ENCODE data around the gene GNRHR.

DNA sequence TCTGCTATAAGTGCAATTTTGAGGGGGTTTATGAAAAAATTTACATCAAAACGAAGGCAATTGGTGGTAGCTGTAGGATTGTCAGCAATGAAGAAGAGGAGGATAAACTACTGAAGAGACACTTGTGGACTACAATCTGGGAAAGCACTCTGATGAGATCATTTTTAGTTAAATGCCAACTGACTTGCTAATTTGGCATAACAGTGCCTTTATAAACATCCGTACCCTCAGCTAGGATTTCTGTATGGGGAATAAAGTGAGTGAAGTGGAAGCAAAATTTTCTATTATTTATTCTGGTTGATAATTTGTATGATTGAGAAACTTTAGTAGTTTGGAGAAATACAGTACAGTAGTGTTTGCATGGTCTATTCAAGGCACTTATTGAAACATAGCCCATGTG, 11.2 kb upstream of the GNRHR start:
- TF ChIP-seq, protein P1, sequence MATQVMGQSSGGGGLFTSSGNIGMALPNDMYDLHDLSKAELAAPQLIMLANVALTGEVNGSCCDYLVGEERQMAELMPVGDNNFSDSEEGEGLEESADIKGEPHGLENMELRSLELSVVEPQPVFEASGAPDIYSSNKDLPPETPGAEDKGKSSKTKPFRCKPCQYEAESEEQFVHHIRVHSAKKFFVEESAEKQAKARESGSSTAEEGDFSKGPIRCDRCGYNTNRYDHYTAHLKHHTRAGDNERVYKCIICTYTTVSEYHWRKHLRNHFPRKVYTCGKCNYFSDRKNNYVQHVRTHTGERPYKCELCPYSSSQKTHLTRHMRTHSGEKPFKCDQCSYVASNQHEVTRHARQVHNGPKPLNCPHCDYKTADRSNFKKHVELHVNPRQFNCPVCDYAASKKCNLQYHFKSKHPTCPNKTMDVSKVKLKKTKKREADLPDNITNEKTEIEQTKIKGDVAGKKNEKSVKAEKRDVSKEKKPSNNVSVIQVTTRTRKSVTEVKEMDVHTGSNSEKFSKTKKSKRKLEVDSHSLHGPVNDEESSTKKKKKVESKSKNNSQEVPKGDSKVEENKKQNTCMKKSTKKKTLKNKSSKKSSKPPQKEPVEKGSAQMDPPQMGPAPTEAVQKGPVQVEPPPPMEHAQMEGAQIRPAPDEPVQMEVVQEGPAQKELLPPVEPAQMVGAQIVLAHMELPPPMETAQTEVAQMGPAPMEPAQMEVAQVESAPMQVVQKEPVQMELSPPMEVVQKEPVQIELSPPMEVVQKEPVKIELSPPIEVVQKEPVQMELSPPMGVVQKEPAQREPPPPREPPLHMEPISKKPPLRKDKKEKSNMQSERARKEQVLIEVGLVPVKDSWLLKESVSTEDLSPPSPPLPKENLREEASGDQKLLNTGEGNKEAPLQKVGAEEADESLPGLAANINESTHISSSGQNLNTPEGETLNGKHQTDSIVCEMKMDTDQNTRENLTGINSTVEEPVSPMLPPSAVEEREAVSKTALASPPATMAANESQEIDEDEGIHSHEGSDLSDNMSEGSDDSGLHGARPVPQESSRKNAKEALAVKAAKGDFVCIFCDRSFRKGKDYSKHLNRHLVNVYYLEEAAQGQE (IDR thresholded peaks at IDR 0.05), result no peak
- TF ChIP-seq, protein P2, sequence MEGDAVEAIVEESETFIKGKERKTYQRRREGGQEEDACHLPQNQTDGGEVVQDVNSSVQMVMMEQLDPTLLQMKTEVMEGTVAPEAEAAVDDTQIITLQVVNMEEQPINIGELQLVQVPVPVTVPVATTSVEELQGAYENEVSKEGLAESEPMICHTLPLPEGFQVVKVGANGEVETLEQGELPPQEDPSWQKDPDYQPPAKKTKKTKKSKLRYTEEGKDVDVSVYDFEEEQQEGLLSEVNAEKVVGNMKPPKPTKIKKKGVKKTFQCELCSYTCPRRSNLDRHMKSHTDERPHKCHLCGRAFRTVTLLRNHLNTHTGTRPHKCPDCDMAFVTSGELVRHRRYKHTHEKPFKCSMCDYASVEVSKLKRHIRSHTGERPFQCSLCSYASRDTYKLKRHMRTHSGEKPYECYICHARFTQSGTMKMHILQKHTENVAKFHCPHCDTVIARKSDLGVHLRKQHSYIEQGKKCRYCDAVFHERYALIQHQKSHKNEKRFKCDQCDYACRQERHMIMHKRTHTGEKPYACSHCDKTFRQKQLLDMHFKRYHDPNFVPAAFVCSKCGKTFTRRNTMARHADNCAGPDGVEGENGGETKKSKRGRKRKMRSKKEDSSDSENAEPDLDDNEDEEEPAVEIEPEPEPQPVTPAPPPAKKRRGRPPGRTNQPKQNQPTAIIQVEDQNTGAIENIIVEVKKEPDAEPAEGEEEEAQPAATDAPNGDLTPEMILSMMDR (IDR thresholded peaks at IDR 0.05; ENCODE audit: low read depth, low read length, missing input control), result no peak
- TF ChIP-seq GABPA (IDR thresholded peaks at IDR 0.05 in 1 of 2, conservative IDR thresholded peaks at IDR 0.05 in 1 of 2), result no peak
- TF ChIP-seq, protein P3, sequence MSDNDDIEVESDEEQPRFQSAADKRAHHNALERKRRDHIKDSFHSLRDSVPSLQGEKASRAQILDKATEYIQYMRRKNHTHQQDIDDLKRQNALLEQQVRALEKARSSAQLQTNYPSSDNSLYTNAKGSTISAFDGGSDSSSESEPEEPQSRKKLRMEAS (IDR thresholded peaks at IDR 0.05), result no peak
- no peak for TF ChIP-seq RAD21 (IDR thresholded peaks at IDR 0.05)
- no peak for TF ChIP-seq SP1 (IDR thresholded peaks at IDR 0.05)
- TF ChIP-seq FOXA2 (IDR thresholded peaks at IDR 0.05), result no peak

All from liver (tissue), 3 donors.